H9 (cell line): ENCODE data around the gene KRT12. TPM values are rescaled to one million over a fixed set of nuclear protein-coding genes. Genes with fewer than 3 reads are reported as not detected.

Experiments used
- DNase-seq: peaks from one replicate; pipeline ENCODE4 v3.0.0-alpha.2; 2017
- H2AFZ ChIP-seq: one replicate; pipeline ENCODE4 v1.6.1; 2013; ENCODE audit warnings: mild to moderate bottlenecking, low read length, control low read depth, moderate library complexity
- H2AK5ac ChIP-seq: 2 replicates; pipeline ENCODE4 v1.6.1; 2013; ENCODE audit warnings: low read length, control low read depth, mixed read lengths; ENCODE audit not compliant: insufficient read length
- H2BK120ac ChIP-seq: one replicate; pipeline ENCODE4 v1.6.1; 2013; ENCODE audit warnings: low read depth, mild to moderate bottlenecking, low read length, control low read depth, inconsistent platforms; ENCODE audit not compliant: poor library complexity, severe bottlenecking
- H2BK12ac ChIP-seq: 2 replicates; pipeline ENCODE4 v1.6.1; 2013; ENCODE audit warnings: low read length, control low read depth, mixed read lengths, low read depth; ENCODE audit not compliant: insufficient read length
- H2BK15ac ChIP-seq: 2 replicates; pipeline ENCODE4 v1.6.1; 2013; ENCODE audit warnings: low read depth, low read length, control low read depth
- H2BK20ac ChIP-seq: one replicate; pipeline ENCODE4 v1.6.1; 2013; ENCODE audit warnings: low read depth, mild to moderate bottlenecking, low read length, control low read depth, inconsistent platforms; ENCODE audit not compliant: poor library complexity, severe bottlenecking
- H2BK5ac ChIP-seq: 2 replicates; pipeline ENCODE4 v1.6.1; 2013; ENCODE audit warnings: low read length, control low read depth, mixed read lengths; ENCODE audit not compliant: insufficient read length
- H3K14ac ChIP-seq: 2 replicates; pipeline ENCODE4 v1.6.1; 2013; ENCODE audit warnings: low read length, control low read depth; ENCODE audit not compliant: insufficient read depth
- H3K18ac ChIP-seq: 2 replicates; pipeline ENCODE4 v1.6.1; 2013; ENCODE audit warnings: low read depth, mild to moderate bottlenecking, mixed read lengths, low read length, control low read depth; ENCODE audit not compliant: insufficient read length
- H3K23ac ChIP-seq: 2 replicates; pipeline ENCODE4 v1.6.1; 2013; ENCODE audit warnings: low read length, control low read depth, mixed read lengths, low read depth; ENCODE audit not compliant: insufficient read length
- H3K23me2 ChIP-seq: 2 replicates; pipeline ENCODE4 v1.6.1; 2013; ENCODE audit warnings: low read depth, mild to moderate bottlenecking, mixed read lengths, low read length, control low read depth; ENCODE audit not compliant: insufficient read length, poor library complexity, severe bottlenecking
- H3K27ac ChIP-seq: 2 replicates; pipeline ENCODE4 v1.5.1; 2013; ENCODE audit warnings: low read length, control low read depth, mixed read lengths, low read depth; ENCODE audit not compliant: insufficient read length
- H3K27me3 ChIP-seq: 2 replicates; pipeline ENCODE4 v1.6.1; 2013; ENCODE audit warnings: low read length, control low read depth, inconsistent platforms; ENCODE audit not compliant: insufficient read depth
- H3K4ac ChIP-seq: 2 replicates; pipeline ENCODE4 v1.6.1; 2013; ENCODE audit warnings: low read depth, mild to moderate bottlenecking, control low read depth, inconsistent platforms, low read length, moderate library complexity
- H3K4me1 ChIP-seq: 2 replicates; pipeline ENCODE4 v1.6.1; 2013; ENCODE audit warnings: low read length, control low read depth, inconsistent platforms; ENCODE audit not compliant: insufficient read depth
- H3K4me2 ChIP-seq: 2 replicates; pipeline ENCODE4 v1.6.1; 2013; ENCODE audit warnings: low read length, control low read depth, mixed read lengths; ENCODE audit not compliant: insufficient read length, insufficient read depth
- H3K56ac ChIP-seq: 2 replicates; pipeline ENCODE4 v1.6.1; 2013; ENCODE audit warnings: low read depth, mild to moderate bottlenecking, mixed read lengths, low read length, control low read depth; ENCODE audit not compliant: insufficient read length
- H3K79me1 ChIP-seq: 2 replicates; pipeline ENCODE4 v1.6.1; 2013; ENCODE audit warnings: low read depth, mild to moderate bottlenecking, moderate library complexity, low read length, control low read depth, inconsistent platforms; ENCODE audit not compliant: insufficient read depth, poor library complexity, severe bottlenecking
- H3K79me2 ChIP-seq: 2 replicates; pipeline ENCODE4 v1.6.1; 2013; ENCODE audit warnings: low read length, control low read depth, inconsistent platforms; ENCODE audit not compliant: insufficient read depth
- H3K9ac ChIP-seq: 2 replicates; pipeline ENCODE4 v1.6.1; 2013; ENCODE audit warnings: low read length, control low read depth, mixed read lengths; ENCODE audit not compliant: insufficient read length; ENCODE audit errors: extremely low read depth
- H3K9me3 ChIP-seq: one replicate; pipeline ENCODE4 v1.6.1; 2013; ENCODE audit warnings: low read depth, low read length, inconsistent platforms; ENCODE audit not compliant: control insufficient read depth
- H3T11ph ChIP-seq: one replicate; pipeline ENCODE4 v1.6.1; 2013; ENCODE audit warnings: mild to moderate bottlenecking, low read length, control low read depth, inconsistent platforms
- H4K20me1 ChIP-seq: one replicate; pipeline ENCODE4 v1.6.1; 2013; ENCODE audit not compliant: control insufficient read depth, insufficient read length, insufficient read depth
- H4K5ac ChIP-seq: 2 replicates; pipeline ENCODE4 v1.6.1; 2013; ENCODE audit warnings: low read depth, mild to moderate bottlenecking, mixed read lengths, low read length, control low read depth; ENCODE audit not compliant: insufficient read length
- H4K8ac ChIP-seq: replicated peaks from 2 replicates; pipeline ENCODE4 v1.6.1; 2013; ENCODE audit warnings: low read length, control low read depth, mixed read lengths, low read depth; ENCODE audit not compliant: insufficient read length
- H4K91ac ChIP-seq: 2 replicates; pipeline ENCODE4 v1.6.1; 2013; ENCODE audit warnings: low read depth, mild to moderate bottlenecking, moderate library complexity, mixed read lengths, low read length, control low read depth; ENCODE audit not compliant: insufficient read length
- H3K27ac Mint-ChIP-seq, 3 experiments: 2 replicates in 2 of 3; 3 replicates in 1 of 3; pipeline ENCODE4 v1.8.0; 2020 to 2021; ENCODE audit warnings: mixed read lengths in 3 of 3, mild to moderate bottlenecking in 1 of 3, moderate library complexity in 1 of 3
- H3K27me3 Mint-ChIP-seq: 2 replicates; pipeline ENCODE4 v1.8.0; 2021; ENCODE audit warnings: low read depth, mild to moderate bottlenecking, moderate library complexity, mixed read lengths
- H3K36me3 Mint-ChIP-seq, 3 experiments: 2 replicates in 2 of 3; 3 replicates in 1 of 3; pipeline ENCODE4 v1.8.0; 2020 to 2021; ENCODE audit warnings: low read depth in 3 of 3, mixed read lengths in 3 of 3; ENCODE audit not compliant: insufficient read depth in 1 of 3
- H3K4me1 Mint-ChIP-seq, 2 experiments: 2 replicates each; pipeline ENCODE4 v1.8.0; 2020; ENCODE audit warnings: mixed read lengths in 2 of 2
- H3K4me3 Mint-ChIP-seq, 2 experiments: 2 replicates in 1 of 2; 3 replicates in 1 of 2; pipeline ENCODE4 v1.8.0; 2020 to 2021; ENCODE audit warnings: mild to moderate bottlenecking in 2 of 2, mixed read lengths in 2 of 2, moderate library complexity in 1 of 2
- H3K9me3 Mint-ChIP-seq, 2 experiments: 2 replicates in 1 of 2; 3 replicates in 1 of 2; pipeline ENCODE4 v1.8.0; 2020; ENCODE audit warnings: mild to moderate bottlenecking in 2 of 2, mixed read lengths in 2 of 2, moderate library complexity in 1 of 2
- CTCF ChIP-seq: fragments of 200-600 bp; sonication (generic); conservative IDR thresholded peaks from 3 replicates; pipeline ENCODE4 v1.8.0; 2021; ENCODE audit warnings: antibody characterized with exemption, mild to moderate bottlenecking
- WGBS: extraction: QIAGEN DNeasy Blood & Tissue Kit; methylation state at CpG from one replicate; pipeline ENCODE4 v1.1.7; 2013; ENCODE audit warnings: missing lambda C conversion rate, low lambda C conversion rate, mixed read lengths; ENCODE audit not compliant: insufficient read length; ENCODE audit errors: extremely low coverage; 5-methylcytosine and 5-hydroxymethylcytosine counted together
- total RNA-seq: library from RNA; stranded (reverse); gene quantifications from 2 replicates; pipeline ENCODE4 v1.2.1, GENCODE V29; 2021

The KRT12 gene
- total RNA-seq, 1 experiment from 2014 or later: not detected

- Histone ChIP-seq H2BK20ac (no peak overlapping the region), H3T11ph (no peak overlapping the region), H3K23me2 (no peaks in the 10 kb centered on the region), H3K4me2 (no peak overlapping the region), H3K23ac (no peak overlapping the region), H3K9ac (no peak overlapping the region), H2BK15ac (no peak overlapping the region), H3K79me1 (no peaks in the 10 kb centered on the region), H4K8ac (no peak overlapping the region), H2AFZ (no peak overlapping the region), H2BK5ac (no peak overlapping the region), H2BK12ac (no peak overlapping the region), H3K9me3 (no peaks in the 10 kb centered on the region), H3K27ac (no peak overlapping the region), H3K14ac (no peak overlapping the region), H4K5ac (no peak overlapping the region), H2BK120ac (no peak overlapping the region), H3K56ac (no peak overlapping the region), H3K4me1 (no peaks in the 10 kb centered on the region), H3K27me3 (no peaks in the 10 kb centered on the region; the same call in 1 of the 2 replicates), H4K91ac (no peak overlapping the region), H4K20me1 (no peaks in the 10 kb centered on the region), H3K4ac (no peak overlapping the region), H3K79me2 (no peaks in the 10 kb centered on the region), H2AK5ac (no peak overlapping the region), H3K18ac (no peak overlapping the region)
- no CpG with 5 or more reads among the region's 2 CpGs for WGBS
- 0 out of 7 replicates have a peak, but pooled peaks cover 0 to 5% (median 0%) of the 10 kb centered on the region in 3 experiments for H3K36me3 Mint-ChIP-seq
- H3K27me3 Mint-ChIP-seq: peaks cover 95% of the 10 kb centered on the region
- H3K4me3 Mint-ChIP-seq: no peak overlapping the region
- H3K9me3 Mint-ChIP-seq: no peaks in the 10 kb centered on the region
- H3K27ac Mint-ChIP-seq: no peak overlapping the region
- no peak for DNase-seq
- TF ChIP-seq CTCF: no peak
- peaks cover 0 to 4% of the 10 kb centered on the region in 2 experiments; a peak in 1 of 4 replicates for H3K4me1 Mint-ChIP-seq
These were observed 41.4 kb downstream of the KRT12 start for GRCh38 chr17:40825599-40825998.
